Mammary epithelial cell (primary cell): Measurements from ENCODE around the gene MAGEL2.

Experiments used
- CTCF ChIP-seq, 2 donors: IDR thresholded peaks in 1 of 2; conservative IDR thresholded peaks in 1 of 2; 2 replicates each; pipeline ENCODE4 v1.5.1; 2011 to 2012; ENCODE audit warnings: inconsistent platforms in 2 of 2, low read length in 2 of 2, mild to moderate bottlenecking in 2 of 2, control low read depth in 1 of 2, low read depth in 1 of 2; ENCODE audit not compliant: insufficient read depth in 1 of 2; ENCODE audit errors: extremely low read depth in 1 of 2
- EZH2 ChIP-seq: IDR thresholded peaks from 2 replicates; pipeline ENCODE4 v1.6.1; 2012; ENCODE audit warnings: low read length, inconsistent platforms, borderline replicate concordance

DNA sequence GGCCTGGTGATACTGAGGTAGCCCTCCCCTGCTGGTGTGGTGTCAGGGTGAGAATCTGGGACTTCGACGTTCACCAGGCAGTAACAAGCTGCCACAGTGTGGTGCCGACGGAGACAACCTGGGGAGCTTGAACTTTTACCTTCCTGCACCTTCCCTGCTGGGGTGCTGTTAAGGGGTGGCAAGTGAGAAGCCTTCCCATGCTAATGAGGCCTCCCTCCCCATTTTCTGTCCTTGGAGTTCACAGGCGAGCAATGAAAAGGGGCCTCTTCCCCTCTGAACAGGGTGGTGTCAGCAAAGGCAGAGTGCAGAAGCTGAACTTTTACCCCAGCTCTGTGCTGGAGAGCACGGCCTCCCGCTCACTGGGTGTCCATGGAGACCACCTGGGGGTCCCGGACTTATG lies 13.5 kb downstream of the MAGEL2 start:
- TF ChIP-seq CTCF (conservative IDR thresholded peaks at IDR 0.05 in 1 of 2, IDR thresholded peaks at IDR 0.05 in 1 of 2; ENCODE audit: extremely low read depth in 1 of 2, insufficient read depth in 1 of 2, low read depth in 1 of 2, low read length in 2 of 2) (no peak), EZH2 (no peak)
